Muscle layer of colon (tissue), 2 donors: ENCODE measurements around the gene CCDC201.
"Not testable (repeated sequence)": the region's sequence is repeated elsewhere in the genome, so short reads cannot be mapped to it uniquely, and the experiment has no call there.

Experiments
- H3K27ac ChIP-seq: one replicate; pipeline ENCODE4 v1.7.0; 2013; ENCODE audit warnings: low read depth, mild to moderate bottlenecking, low read length, moderate library complexity
- H3K27me3 ChIP-seq, 2 donors: one replicate each; pipeline ENCODE4 v1.7.0; 2013; ENCODE audit warnings: low read length in 2 of 2, mild to moderate bottlenecking in 2 of 2; ENCODE audit not compliant: insufficient read depth in 2 of 2, control insufficient read depth in 1 of 2
- H3K36me3 ChIP-seq: one replicate; pipeline ENCODE4 v1.7.0; 2013; ENCODE audit warnings: mild to moderate bottlenecking, low read length; ENCODE audit not compliant: insufficient read depth
- H3K4me1 ChIP-seq: one replicate; pipeline ENCODE4 v1.7.0; 2013; ENCODE audit warnings: mild to moderate bottlenecking, low read length; ENCODE audit not compliant: insufficient read depth
- H3K4me3 ChIP-seq, 2 donors: one replicate each; pipeline ENCODE4 v1.7.0; 2013; ENCODE audit warnings: low read length in 2 of 2, low read depth in 1 of 2, mild to moderate bottlenecking in 1 of 2, moderate library complexity in 1 of 2
- H3K9ac ChIP-seq: one replicate; pipeline ENCODE4 v1.7.0; 2013; ENCODE audit warnings: low read length
- H3K9me3 ChIP-seq: one replicate; pipeline ENCODE4 v1.7.0; 2013; ENCODE audit warnings: mild to moderate bottlenecking, low read length
- donor health status: abdominal sarcoma.
- donor health status: Adenocarcinoma of cecum.

The CCDC201 gene

GRCh38 chr7:45832433-45833177 lies 40.3 kb downstream of the CCDC201 start:
- not testable (repeated sequence) for H3K9ac ChIP-seq, H3K27ac ChIP-seq, H3K4me3 ChIP-seq, H3K9me3 ChIP-seq, H3K27me3 ChIP-seq, H3K36me3 ChIP-seq, H3K4me1 ChIP-seq

GRCh38 chr7:45829846-45830245 lies 43.0 kb downstream of the CCDC201 start:
- not testable (repeated sequence) for H3K4me3 ChIP-seq, H3K4me1 ChIP-seq, H3K9me3 ChIP-seq, H3K9ac ChIP-seq, H3K27me3 ChIP-seq, H3K36me3 ChIP-seq, H3K27ac ChIP-seq

- not testable (repeated sequence) for H3K9ac ChIP-seq, H3K36me3 ChIP-seq, H3K4me1 ChIP-seq, H3K27me3 ChIP-seq, H3K27ac ChIP-seq, H3K4me3 ChIP-seq, H3K9me3 ChIP-seq
These were observed 45.2 kb downstream of the CCDC201 start for GRCh38 chr7:45827731-45828130.

- not testable (repeated sequence) for H3K9me3 ChIP-seq, H3K4me1 ChIP-seq, H3K9ac ChIP-seq
These were observed 46.3 kb downstream of the CCDC201 start for GRCh38 chr7:45826550-45826949.

GRCh38 chr7:45818763-45819162 lies 54.1 kb downstream of the CCDC201 start:
- H3K4me1 ChIP-seq, H3K27ac ChIP-seq, H3K36me3 ChIP-seq, H3K9me3 ChIP-seq, H3K4me3 ChIP-seq, H3K9ac ChIP-seq, H3K27me3 ChIP-seq: not testable (repeated sequence)

More at GRCh38 chr7:45826550-45826949, 46.3 kb downstream of the CCDC201 start:
- H3K27me3 ChIP-seq, H3K36me3 ChIP-seq, H3K27ac ChIP-seq, H3K4me3 ChIP-seq: not testable (repeated sequence)

- not testable (repeated sequence) for H3K4me1 ChIP-seq, H3K9ac ChIP-seq, H3K36me3 ChIP-seq, H3K27me3 ChIP-seq, H3K4me3 ChIP-seq, H3K27ac ChIP-seq, H3K9me3 ChIP-seq
These were observed 55.0 kb downstream of the CCDC201 start for GRCh38 chr7:45817913-45818312.

GRCh38 chr7:45817016-45817415 lies 55.9 kb downstream of the CCDC201 start:
- not testable (repeated sequence) for H3K9me3 ChIP-seq, H3K4me1 ChIP-seq, H3K9ac ChIP-seq, H3K27ac ChIP-seq, H3K4me3 ChIP-seq, H3K27me3 ChIP-seq, H3K36me3 ChIP-seq

GRCh38 chr7:45814216-45815118 lies 58.4 kb downstream of the CCDC201 start:
- not testable (repeated sequence) for H3K36me3 ChIP-seq, H3K9me3 ChIP-seq, H3K27me3 ChIP-seq, H3K27ac ChIP-seq, H3K4me3 ChIP-seq, H3K4me1 ChIP-seq, H3K9ac ChIP-seq

GRCh38 chr7:45813771-45814170 lies 59.1 kb downstream of the CCDC201 start:
- H3K4me1 ChIP-seq, H3K9me3 ChIP-seq, H3K27ac ChIP-seq, H3K27me3 ChIP-seq, H3K36me3 ChIP-seq, H3K9ac ChIP-seq, H3K4me3 ChIP-seq: not testable (repeated sequence)

- no peak overlapping the region for H3K27ac ChIP-seq
- no peaks in the 10 kb centered on the region for H3K4me1 ChIP-seq
- no peak overlapping the region for H3K4me3 ChIP-seq
- no peaks in the 10 kb centered on the region for H3K36me3 ChIP-seq
- no peaks in the 10 kb centered on the region for H3K27me3 ChIP-seq
- no peaks in the 10 kb centered on the region for H3K9me3 ChIP-seq
- H3K9ac ChIP-seq, result no peak overlapping the region
These were observed 59.9 kb downstream of the CCDC201 start for GRCh38 chr7:45812946-45813345.

- H3K27me3 ChIP-seq, H3K9ac ChIP-seq, H3K4me3 ChIP-seq, H3K9me3 ChIP-seq, H3K4me1 ChIP-seq, H3K27ac ChIP-seq, H3K36me3 ChIP-seq: not testable (repeated sequence)
These were observed 61.1 kb downstream of the CCDC201 start for GRCh38 chr7:45811652-45812234.
